ENCODE data around the gene FAF2.
"Not testable (repeated sequence)": the region's sequence is repeated elsewhere in the genome, so short reads cannot be mapped to it uniquely, and the experiment has no call there.

The FAF2 gene

DNA sequence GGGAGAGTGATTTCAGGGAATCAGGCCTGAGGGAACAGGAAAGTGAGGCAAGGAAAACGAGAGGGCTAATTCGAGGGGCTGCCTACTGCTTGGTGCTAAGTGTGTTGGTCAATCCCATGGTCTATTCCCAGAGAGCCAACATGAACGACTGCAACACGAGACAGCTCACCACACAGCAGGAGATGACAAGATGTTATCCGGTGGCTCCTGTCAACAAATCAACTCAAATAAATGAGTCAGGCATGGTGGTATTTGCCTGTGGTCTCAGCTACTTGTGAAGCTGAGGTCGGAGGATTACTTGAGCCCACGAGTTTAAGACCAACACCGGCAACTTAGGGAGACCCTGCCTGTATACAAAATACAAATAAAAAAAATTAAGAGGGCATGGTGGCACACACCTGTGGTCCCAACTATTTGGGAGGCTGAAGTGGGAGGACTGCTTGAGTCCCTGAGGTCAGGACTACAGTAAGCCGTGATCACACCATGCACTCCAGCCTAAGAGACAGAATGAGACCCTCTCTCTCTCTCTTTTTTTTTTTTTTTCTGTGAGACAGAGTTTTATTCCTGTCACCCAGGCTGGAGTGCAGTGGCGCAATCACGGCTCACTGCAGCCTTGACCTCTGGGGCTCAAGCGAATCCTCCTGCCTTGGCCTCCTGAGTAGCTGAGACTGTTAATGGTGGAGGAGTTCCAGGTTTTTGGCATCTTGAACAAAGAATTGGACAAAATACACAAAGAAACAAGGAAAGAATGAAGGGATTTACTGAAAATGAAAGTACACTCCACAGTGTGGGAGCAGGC is 9.0 kb upstream of the FAF2 start:
- Mint-ChIP-seq H3K36me3 (no peaks in the 10 kb centered on the region), H3K4me1 (ENCODE audit: low read depth) (peaks cover 8% of the 10 kb centered on the region), H3K27ac (no peak overlapping the region), H3K27me3 (no peaks in the 10 kb centered on the region), H3K4me3 (no peak overlapping the region), H3K9me3 (ENCODE audit: low read depth) (no peaks in the 10 kb centered on the region)

DNA sequence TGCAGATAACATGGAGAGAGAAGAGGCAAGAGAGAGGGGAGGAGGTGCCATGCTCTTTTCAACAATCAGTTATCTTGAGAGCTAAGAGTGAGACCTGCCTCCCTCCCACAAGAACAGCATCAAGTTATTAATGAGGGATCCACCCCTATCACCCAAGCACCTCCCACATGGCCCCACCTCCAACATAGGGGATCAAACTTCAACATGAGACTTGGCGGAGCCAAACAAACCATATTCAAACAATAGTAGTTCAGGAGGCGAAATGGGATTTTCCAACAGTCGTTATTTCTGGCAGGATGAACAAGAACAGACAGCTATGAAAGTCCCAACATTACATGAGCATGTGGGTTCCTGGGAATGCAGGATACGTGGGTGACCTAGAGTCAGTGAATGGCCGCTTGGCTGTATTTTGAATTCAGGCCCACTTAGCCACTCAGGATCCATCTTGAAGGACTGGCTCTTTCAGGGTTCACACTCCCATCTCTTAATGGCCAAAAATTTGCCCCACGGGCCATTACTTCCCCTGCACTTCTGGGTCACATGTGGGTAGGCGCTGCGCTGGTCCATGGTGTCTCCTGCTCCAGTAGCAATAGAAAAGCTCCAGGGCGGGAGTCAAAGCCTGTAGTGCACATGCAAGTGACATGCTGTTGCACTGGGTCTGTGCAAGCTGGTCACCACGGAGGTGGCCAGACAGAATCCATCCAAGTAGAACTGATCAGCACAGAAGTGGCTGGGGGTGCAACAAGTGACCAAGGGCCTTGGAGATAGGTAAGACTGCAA is 7.1 kb upstream of the FAF2 start:
- peaks cover 8% of the 10 kb centered on the region for H3K4me1 Mint-ChIP-seq (ENCODE audit: low read depth)
- no peaks in the 10 kb centered on the region for H3K36me3 Mint-ChIP-seq
- no peaks in the 10 kb centered on the region for H3K9me3 Mint-ChIP-seq (ENCODE audit: low read depth)
- H3K27ac Mint-ChIP-seq, result no peak overlapping the region
- no peak overlapping the region for H3K4me3 Mint-ChIP-seq
- no peaks in the 10 kb centered on the region for H3K27me3 Mint-ChIP-seq

DNA sequence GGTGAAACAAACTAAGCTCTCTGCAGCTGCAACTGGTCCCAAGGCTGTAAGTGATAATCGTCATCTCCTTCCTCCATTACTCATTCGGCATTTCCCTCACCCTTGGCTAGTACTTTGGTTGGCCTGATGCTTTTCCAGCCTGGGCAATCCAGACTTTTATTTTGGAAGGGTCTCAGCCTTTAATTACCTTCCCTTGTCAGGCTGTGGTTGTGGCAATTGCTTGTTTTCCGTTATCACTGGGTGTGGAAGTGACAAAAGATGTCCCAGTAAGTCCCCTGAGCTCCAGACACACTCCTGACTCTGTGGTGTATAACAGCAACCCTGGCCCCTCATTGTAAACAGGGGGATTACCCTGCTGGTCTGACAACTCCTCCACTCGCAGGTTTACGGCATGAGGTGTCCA is 6.3 kb upstream of the FAF2 start:
- no peaks in the 10 kb centered on the region for H3K36me3 Mint-ChIP-seq
- H3K27me3 Mint-ChIP-seq, result no peaks in the 10 kb centered on the region
- no peak overlapping the region for H3K4me3 Mint-ChIP-seq
- no peaks in the 10 kb centered on the region for H3K9me3 Mint-ChIP-seq (ENCODE audit: low read depth)
- peaks cover 6% of the 10 kb centered on the region for H3K4me1 Mint-ChIP-seq (ENCODE audit: low read depth)
- no peak overlapping the region for H3K27ac Mint-ChIP-seq

DNA sequence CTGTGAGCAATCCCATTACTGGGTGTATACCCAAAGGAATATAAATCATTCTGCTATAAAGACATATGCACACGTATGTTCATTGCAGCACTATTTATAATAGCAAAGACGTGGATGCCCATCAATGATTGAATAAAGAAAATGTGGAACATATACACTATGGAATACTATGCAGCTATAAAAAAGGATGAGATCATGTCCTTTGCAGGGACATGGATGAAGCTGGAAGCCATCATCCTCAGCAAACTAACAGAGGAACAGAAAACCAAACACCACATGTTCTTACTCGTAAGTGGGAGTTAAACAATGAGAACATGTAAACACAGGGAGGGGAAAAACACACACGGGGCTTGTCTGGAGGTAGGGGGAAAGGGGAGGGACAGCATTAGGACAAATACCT is 5.3 kb upstream of the FAF2 start:
- not testable (repeated sequence) for H3K4me1 Mint-ChIP-seq (ENCODE audit: low read depth); H3K36me3 Mint-ChIP-seq; H3K27me3 Mint-ChIP-seq

DNA sequence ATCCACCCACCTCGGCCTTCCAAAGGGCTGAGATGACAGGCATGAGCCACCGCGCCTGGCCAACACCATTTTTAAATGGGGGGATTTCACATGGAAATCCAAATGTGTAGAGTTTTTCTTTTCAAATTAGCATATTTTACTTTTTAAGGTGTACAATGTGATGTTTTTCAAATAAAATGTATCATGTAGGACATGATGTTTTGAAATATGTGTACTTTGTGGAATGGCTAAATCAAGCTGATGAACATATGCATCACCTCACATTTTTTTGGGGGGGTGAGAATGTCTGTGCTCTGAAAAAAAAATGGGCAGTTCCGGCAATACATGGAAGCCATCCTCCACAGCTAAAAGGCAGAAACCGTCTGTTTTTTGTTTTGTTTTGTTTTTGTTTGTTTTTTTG is 3.4 kb upstream of the FAF2 start:
- no peaks in the 10 kb centered on the region for H3K27me3 Mint-ChIP-seq
- H3K4me3 Mint-ChIP-seq, result no peak overlapping the region
- peaks cover 16% of the 10 kb centered on the region for H3K4me1 Mint-ChIP-seq (ENCODE audit: low read depth)
- H3K36me3 Mint-ChIP-seq, result no peaks in the 10 kb centered on the region
- H3K9me3 Mint-ChIP-seq (ENCODE audit: low read depth), result no peaks in the 10 kb centered on the region
- no peak overlapping the region for H3K27ac Mint-ChIP-seq

More for the DNA sequence above, 5.3 kb upstream of the FAF2 start:
- not testable (repeated sequence) for H3K27ac Mint-ChIP-seq; H3K9me3 Mint-ChIP-seq (ENCODE audit: low read depth); H3K4me3 Mint-ChIP-seq

DNA sequence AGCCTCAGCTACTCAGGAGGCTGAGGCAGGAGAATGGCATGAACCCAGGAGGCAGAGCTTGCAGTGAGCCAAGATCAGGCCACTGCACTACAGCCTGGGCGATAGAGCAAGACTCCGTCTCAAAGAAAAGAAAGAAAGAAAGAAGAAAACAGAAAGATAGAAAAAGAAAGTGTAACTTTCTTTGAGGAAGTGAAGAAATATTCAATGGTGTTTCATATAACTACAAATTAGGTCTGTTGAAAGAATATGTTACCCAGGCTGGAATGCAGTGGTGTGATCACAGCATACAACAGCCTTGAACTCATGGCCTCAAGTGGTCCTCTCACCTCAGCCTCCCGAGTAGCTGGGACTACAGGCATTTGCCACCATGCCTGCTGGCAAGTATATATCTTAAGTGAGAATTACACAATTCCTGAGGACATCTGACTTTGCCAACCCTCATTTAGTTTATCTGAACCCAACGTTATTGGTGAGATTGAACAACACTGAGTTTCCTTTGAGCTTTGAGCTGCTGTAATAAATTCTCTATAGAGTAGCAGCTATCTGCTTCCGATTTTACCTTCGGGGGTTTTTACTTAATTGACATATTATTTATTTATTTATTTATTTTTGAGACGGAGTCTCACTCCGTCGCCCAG is 2.0 kb upstream of the FAF2 start:
- Mint-ChIP-seq H3K4me1 (ENCODE audit: low read depth) (peaks cover 26% of the 10 kb centered on the region), H3K27me3 (no peaks in the 10 kb centered on the region), H3K36me3 (no peaks in the 10 kb centered on the region), H3K9me3 (ENCODE audit: low read depth) (no peaks in the 10 kb centered on the region), H3K27ac (peak overlapping the region; percentile 29), H3K4me3 (peak overlapping the region; percentile 53)

DNA sequence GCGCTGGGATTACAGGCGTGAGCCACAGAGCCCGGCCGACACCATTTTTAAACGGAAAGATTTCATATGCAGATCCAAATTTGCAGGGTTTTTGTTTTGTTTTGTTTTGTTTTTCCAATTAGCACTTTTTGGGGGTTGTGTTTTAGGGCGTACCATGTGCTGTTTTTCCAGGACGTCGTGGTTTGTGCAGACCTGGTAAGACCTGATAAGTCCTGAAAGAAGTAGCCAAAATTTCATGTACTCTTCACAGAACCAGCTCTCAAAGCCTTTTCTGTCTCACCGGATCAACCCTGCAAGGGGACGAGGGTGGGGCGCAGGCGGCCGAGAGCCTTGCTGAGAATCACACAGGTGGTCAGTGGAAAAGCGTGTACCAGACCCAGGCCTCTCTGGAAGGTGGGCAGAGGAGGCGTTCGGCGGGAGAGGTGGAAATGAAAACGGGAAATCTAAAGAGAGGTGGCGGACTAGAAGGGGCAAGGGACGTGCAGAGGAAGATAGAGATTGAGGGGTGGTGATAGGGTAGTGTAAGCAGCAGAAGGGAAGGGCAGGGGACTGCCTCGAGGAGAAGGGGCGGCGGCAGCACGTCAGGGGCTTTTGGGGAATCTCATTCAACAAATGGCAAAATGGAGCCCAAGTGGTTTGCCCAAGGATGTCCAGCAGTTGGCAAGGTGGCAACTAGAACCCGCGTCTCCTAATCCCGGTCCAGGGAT is 1.1 kb upstream of the FAF2 start:
- H3K27me3 Mint-ChIP-seq, result no peaks in the 10 kb centered on the region
- no peaks in the 10 kb centered on the region for H3K9me3 Mint-ChIP-seq (ENCODE audit: low read depth)
- H3K36me3 Mint-ChIP-seq, result no peaks in the 10 kb centered on the region
- peak overlapping the region; percentile 98 for H3K4me3 Mint-ChIP-seq
- H3K4me1 Mint-ChIP-seq (ENCODE audit: low read depth), result peaks cover 28% of the 10 kb centered on the region
- H3K27ac Mint-ChIP-seq, result peak overlapping the region; percentile 97

DNA sequence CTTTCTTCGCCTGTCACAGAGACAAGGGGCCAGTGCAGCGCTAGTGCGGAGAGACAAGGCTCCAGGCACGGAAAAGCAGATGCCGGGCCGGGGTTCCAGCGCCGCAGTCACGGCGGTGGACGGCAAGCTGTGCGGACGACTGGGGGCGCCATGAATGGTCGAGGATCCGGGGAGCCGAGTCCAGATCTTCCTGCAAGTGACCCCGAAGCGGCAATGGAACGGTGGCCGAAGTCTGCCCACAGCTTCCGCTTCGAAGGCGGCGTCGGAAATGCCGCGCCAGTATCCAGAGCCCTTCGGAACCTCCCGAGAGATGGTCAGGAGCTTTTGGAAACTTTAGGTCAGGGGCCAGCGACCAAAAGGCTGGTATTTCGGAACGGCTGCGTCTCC is 601 bp upstream of the FAF2 start:
- Mint-ChIP-seq H3K4me1 (ENCODE audit: low read depth) (peaks cover 33% of the 10 kb centered on the region), H3K27me3 (no peaks in the 10 kb centered on the region)

DNA sequence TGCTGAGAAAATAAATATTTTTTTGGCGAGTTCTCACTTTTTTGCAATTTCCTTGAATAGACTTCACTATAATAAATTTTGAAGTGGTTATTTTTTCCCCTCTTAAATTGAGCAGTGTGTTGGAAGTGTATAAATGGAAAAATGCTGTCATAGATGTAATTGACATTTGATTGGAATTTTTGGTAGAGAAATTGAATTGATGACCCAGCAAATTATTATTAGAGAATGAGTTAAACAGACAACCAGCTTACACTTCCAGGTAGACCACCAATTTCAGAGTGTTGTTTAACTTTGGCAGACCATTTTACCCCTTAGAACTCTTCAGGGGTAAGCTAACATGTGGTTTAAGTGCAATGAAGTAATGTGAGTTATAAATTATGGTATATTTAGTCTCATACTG is 1.9 kb downstream of the FAF2 start:
- no peaks in the 10 kb centered on the region for H3K27me3 Mint-ChIP-seq
- H3K4me1 Mint-ChIP-seq (ENCODE audit: low read depth), result peaks cover 45% of the 10 kb centered on the region
- peak overlapping the region; percentile 98 for H3K4me3 Mint-ChIP-seq
- H3K9me3 Mint-ChIP-seq (ENCODE audit: low read depth), result no peaks in the 10 kb centered on the region
- peak overlapping the region; percentile 8 for H3K27ac Mint-ChIP-seq
- peaks cover 5% of the 10 kb centered on the region for H3K36me3 Mint-ChIP-seq

More for the DNA sequence above, 601 bp upstream of the FAF2 start:
- H3K27ac Mint-ChIP-seq, result peak overlapping the region; percentile 97
- H3K9me3 Mint-ChIP-seq (ENCODE audit: low read depth), result no peaks in the 10 kb centered on the region
- peaks cover 2% of the 10 kb centered on the region for H3K36me3 Mint-ChIP-seq
- peak overlapping the region; percentile 98 for H3K4me3 Mint-ChIP-seq

DNA sequence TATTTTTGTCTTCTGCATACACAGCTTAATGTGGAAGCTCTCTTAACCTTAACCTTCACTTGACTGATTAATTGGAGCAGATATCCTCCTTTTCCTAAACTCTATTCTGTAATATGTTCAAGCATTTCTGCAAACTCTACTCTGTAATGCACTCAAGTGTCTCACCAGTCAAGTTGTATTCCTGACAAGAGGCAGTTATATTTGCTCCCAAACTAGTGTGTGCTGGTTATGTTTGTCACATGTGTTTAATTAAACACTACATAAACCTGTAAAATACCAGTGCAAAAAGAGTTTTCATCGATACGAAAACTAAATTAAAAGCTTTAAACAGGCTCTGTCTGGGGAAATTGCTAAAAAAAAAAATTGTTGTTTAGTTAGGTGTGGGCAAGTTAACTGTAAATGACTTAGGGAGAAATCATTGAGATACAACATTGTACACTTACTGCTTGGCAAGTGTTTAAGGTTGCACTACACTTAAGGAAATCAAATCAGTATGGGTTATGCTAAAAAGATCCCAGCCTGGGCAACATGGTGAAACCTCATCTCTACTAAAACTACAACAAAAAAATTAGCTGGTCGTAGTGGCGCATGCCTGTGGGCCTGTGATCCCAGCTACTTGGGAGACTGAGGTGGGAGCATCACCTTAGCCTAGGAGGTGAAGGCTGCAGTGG is 6.7 kb downstream of the FAF2 start:
- no peaks in the 10 kb centered on the region for H3K27me3 Mint-ChIP-seq
- no peaks in the 10 kb centered on the region for H3K9me3 Mint-ChIP-seq (ENCODE audit: low read depth)
- H3K36me3 Mint-ChIP-seq, result peaks cover 9% of the 10 kb centered on the region
- H3K4me3 Mint-ChIP-seq, result no peak overlapping the region
- H3K27ac Mint-ChIP-seq, result peak overlapping the region; percentile 3
- peaks cover 52% of the 10 kb centered on the region for H3K4me1 Mint-ChIP-seq (ENCODE audit: low read depth)

DNA sequence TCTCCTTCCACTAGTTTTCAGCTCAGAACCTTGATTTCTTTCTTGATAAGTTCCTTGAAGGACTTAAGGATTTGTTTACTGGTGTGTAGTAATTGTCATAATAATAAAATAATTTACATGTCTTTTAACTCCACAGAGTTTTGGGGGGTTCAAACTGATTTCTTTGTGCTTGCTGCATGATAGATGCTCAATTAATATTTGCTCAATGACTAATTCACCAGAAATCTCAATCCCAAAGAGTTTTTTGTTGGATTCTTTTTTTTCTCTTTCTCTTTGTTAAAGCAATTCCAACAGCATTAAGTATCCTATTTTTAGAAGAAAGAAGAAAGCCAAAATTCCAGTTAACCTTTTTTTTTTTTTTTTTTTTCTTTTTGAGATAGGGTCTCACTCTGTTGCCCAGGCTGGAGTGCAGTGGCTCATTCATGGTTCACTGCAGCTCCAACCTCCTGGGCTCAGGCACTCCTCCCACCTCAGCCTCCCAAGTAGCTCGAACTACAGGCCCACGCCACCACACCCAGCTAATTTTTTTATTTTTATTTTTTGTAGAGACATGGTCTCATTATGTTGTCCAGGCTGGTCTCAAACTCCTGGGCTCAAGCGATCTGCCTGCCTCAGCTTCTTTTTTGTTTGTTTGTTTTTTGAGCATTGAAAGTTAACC is 10.8 kb downstream of the FAF2 start:
- peaks cover 44% of the 10 kb centered on the region for H3K4me1 Mint-ChIP-seq (ENCODE audit: low read depth)
- H3K4me3 Mint-ChIP-seq, result no peak overlapping the region

DNA sequence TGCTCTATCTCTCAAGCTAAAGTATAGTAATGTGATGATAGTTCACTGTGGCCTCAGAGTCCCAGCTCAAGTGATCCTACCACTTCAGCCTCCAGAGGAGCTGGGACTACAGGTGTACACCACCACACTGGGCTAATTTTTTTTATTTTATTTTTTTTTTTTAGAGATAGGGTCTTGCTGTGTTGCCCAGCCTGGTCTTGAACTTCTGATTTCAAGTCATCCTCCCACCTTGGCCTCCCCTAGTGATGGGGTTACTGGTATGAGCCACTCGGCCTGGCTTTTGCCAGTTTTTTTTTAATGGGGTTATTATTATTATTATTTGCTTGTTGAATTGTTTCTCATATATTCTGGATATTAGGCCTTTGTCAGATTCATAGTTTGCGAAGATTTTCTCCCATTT is 13.2 kb downstream of the FAF2 start:
- H3K36me3 Mint-ChIP-seq, result peaks cover 6% of the 10 kb centered on the region
- no peak overlapping the region for H3K4me3 Mint-ChIP-seq
- no peak overlapping the region for H3K27ac Mint-ChIP-seq
- peaks cover 41% of the 10 kb centered on the region for H3K4me1 Mint-ChIP-seq (ENCODE audit: low read depth)
- no peaks in the 10 kb centered on the region for H3K27me3 Mint-ChIP-seq
- H3K9me3 Mint-ChIP-seq (ENCODE audit: low read depth), result no peaks in the 10 kb centered on the region

More for the DNA sequence above, 10.8 kb downstream of the FAF2 start:
- Mint-ChIP-seq H3K36me3 (peaks cover 8% of the 10 kb centered on the region), H3K9me3 (ENCODE audit: low read depth) (no peaks in the 10 kb centered on the region), H3K27me3 (no peaks in the 10 kb centered on the region), H3K27ac (no peak overlapping the region)

DNA sequence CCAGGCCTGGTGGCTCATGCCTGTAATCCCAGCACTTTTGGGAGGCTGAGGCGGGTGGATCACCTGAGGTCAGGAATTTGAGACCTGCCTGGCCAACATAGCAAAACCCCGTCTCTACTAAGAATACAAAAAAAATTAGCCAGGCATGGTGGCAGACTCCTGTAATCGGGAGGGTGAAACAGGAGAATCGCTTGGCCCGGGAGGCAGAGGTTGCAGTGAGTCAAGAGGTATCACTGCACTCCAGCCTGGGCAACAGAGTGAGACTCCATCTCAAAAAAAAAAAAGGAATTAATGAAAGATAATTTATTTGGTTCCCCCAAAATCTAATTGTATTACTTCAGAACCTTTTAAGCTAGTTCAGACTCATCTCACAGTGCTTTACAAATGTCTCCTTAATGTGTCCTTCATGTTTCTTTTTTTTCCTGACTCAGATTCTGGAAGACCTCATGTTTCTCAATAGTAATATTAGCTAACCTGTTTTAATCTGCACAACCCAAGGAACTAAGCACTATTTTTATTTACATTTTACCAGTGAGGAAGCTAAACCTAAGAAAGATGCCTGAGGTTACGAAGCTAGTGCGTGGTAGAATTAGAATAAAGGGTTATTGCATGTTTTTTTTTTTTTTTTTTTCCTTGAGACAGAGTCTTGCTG is 15.1 kb downstream of the FAF2 start:
- Mint-ChIP-seq H3K27me3 (no peaks in the 10 kb centered on the region), H3K4me1 (ENCODE audit: low read depth) (peaks cover 35% of the 10 kb centered on the region), H3K9me3 (ENCODE audit: low read depth) (no peaks in the 10 kb centered on the region), H3K27ac (no peak overlapping the region), H3K36me3 (peaks cover 6% of the 10 kb centered on the region), H3K4me3 (no peak overlapping the region)

Measured in activated naive CD8-positive, alpha-beta T cell (primary cell).